Hair follicular keratinocyte (primary cell): Measurements from ENCODE around the gene TNFAIP3. TPM values are rescaled to one million over a fixed set of nuclear protein-coding genes. Genes with fewer than 3 reads are reported as not detected.

Experiments
- total RNA-seq: library from RNA; depleted of rRNA; stranded (reverse); fragments of >200 nt; gene quantifications from 2 replicates; pipeline ENCODE4 v1.2.3, GENCODE V29; 2015

Gene TNFAIP3
- total RNA-seq: 21.4 and 39.9 TPM in 2 replicates

GRCh38 chr6:137866914-137867684 lies at the start of gene TNFAIP3:
Gene TNFAIP3 (plus strand): TSS chr6:137867259. CDS start chr6:137871228, 3,969 bp downstream.

Other genes with a start within 250 kb of the TNFAIP3 start
- gene PERP, start 240.2 kb downstream of the TNFAIP3 start, total RNA-seq: 229 and 343 TPM in 2 replicates